Activated CD8-positive, alpha-beta memory T cell treated with anti-CD3 and anti-CD28 coated beads, Interleukin-2, amount 50 U/mL, for 48 hours (primary cell): ENCODE data around the gene GLIS1.
"Not testable (repeated sequence)": the region's sequence is repeated elsewhere in the genome, so short reads cannot be mapped to it uniquely, and the experiment has no call there.

Experiments used
- DNase-seq: peaks from one replicate; pipeline ENCODE4 v3.0.0-alpha.2; 2020

The GLIS1 gene

DNA sequence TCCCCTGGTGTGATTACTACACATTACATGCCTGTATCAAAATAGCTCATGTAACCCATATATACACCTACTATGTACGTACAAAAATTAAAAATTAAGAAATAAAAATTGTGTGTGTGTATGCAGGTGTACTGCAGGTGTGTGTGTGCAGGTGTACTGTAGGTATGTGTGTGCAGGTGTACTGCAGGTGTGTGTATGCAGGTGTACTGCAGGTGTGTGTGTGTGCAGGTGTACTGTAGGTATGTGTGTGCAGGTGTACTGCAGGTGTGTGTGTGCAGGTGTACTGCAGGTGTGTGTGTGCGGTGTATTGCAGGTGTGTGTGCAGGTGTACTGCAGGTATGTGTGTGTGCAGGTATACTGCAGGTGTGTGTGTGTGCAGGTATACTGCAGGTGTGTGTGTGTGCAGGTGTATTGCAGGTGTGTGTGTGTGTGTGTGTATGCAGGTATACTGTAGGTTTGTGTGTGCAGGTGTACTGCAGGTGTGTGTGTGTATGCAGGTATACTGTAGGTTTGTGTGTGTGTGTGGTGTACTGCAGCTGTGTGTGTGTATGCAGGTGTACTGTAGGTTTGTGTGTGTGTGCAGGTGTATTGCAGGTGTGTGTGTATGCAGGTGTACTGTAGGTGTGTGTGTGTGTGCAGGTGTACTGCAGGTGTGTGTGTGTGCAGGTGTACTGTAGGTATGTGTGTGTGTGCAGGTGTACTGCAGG, 183.2 kb downstream of the GLIS1 start:
- not testable (repeated sequence) for DNase-seq

- no peak for DNase-seq
Observed at GRCh38 chr1:53554592-53555305, 184.2 kb downstream of the GLIS1 start.

- no peak for DNase-seq
Observed at GRCh38 chr1:53553734-53554509, 185.0 kb downstream of the GLIS1 start.

DNA sequence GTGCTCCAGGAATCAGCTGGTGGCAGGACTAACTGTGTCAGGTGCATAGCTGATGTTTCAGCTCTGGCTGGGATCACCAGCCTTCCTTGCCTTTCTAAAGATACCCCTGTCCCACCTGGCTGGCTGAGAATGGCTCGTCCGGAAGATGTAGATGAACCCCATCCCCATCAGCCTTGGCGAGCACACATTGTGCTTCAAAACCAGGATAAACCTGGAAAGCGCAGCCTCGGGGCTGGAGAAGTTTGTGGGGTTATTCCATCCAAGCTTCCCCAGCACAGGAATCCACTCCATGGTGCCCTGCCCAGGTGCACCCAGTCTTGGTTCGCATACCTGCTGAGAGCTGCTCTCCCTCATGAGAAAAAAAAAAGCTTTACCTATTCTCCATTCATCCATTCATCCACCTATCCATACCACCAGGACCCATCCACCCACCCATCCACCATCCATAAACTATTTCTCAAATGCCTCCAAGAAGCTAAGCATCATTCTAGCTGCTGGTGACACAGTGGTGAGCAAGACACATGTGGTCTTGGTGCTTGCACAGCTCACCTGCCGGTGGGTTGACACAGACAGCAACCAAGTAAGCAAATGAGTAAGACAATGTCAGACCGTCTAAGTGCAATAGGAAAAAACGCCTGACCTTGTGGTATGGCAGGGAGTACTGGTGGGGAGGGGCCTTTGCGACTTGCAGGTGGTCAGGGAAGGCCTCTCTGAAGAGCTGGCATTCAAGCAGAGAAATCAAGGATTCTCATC, 185.8 kb downstream of the GLIS1 start:
- DNase-seq = no peak

DNA sequence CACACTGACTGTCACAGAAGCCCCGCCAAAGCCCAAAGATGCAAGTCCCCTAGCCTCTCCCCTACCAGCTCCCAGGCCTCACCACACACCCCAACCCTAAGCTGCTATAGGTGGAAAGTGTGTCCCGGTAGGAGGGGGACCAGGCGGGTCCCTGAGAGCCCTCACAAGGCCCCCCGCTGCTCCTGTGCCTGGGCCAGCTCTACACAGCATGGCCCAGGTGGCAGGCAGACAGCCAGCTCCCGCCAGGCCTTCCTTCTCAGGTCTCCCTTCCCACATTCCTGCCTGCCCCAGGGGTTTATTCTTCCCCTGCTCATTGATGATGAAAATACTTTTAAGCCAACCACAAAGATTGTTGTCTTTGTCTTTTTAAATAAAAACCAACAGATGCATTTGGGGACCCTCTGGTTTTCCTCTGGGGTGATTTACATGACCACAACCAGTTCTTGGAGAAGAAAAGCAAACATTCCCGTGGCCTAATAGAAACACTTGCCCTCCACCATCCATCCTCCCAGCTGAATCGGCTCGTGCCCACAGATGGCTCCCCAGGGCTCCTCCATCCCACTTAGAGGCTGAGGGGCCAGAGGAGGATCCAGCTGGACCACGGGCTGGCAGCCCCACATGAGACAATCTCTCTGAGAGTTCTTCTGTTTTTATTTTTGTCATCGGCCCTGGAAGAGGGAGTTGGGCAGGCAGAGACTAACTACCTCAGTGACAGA, 186.7 kb downstream of the GLIS1 start:
- no peak for DNase-seq

DNA sequence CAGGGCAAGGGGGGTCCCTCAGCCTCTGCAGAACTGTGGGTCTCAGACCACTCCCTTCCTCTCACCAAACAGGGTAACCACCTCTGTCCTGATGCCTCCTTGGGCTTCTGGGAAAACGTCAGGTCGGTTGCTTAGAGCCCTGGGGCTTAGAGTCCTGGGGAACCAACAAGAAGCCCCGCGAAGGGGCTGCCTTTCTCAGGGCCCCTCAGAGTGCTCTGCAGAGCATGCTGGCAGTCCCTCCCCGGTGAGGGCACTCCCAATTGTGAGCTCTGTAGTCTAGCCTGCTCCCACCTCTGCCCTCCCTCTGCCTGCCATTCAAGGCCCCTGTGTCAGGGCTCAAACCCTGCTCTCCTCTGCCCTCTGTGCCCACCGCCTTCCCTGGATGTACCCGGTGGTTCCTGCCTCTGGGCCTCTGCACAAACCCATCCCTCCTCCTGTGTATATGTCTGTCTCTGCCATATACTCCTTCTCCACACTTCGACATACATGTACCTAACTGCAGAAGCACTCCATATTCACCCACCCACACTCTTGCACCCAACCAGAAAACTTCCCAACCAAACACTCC, 187.5 kb downstream of the GLIS1 start:
- DNase-seq = no peak

DNA sequence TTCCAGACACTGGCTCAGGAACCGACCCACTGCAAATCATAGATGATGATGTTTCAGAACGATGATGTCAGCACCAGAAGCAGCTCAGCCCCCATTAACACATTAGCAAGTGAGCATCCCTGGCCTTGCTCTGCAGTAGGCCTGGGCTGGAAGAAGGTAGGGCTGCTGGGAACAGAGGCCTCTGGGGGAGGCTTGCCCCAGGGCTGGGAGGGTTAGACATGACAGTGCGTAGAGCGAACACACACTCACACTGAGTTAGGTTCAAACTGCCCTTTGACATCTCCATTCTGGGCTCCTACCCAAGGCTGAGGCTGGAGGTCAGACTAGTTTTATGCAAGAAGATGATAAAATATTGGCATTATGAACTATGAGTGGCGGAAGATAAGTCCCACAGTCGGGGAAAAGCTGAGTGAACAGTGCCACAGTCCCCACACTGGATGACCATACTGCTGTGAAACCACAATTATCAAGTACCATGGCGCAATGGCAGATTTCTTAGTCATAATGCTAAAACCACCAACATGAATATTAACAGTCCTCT, 188.7 kb downstream of the GLIS1 start:
- no peak for DNase-seq

DNA sequence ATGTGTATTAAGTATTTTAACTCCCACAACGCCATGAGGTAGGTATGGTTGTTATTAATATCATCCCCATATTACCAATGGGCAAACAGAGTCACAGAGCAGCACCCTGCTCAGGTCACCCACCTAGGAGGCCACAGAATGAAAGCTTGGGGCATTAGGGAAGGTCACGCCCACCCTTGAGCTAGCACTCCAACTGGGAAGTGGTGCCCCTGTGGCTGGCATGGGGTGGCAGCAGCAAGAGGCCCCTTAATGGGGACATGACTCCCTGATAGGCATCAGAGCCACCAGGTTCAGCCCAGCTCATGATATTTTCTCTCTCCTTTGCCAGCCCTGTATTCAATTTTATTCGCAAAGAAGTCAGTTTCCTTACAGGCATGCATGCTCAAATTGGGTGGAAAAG, 189.2 kb downstream of the GLIS1 start:
- no peak for DNase-seq

- DNase-seq = no peak
Observed at GRCh38 chr1:53549287-53549686, 189.7 kb downstream of the GLIS1 start.

DNA sequence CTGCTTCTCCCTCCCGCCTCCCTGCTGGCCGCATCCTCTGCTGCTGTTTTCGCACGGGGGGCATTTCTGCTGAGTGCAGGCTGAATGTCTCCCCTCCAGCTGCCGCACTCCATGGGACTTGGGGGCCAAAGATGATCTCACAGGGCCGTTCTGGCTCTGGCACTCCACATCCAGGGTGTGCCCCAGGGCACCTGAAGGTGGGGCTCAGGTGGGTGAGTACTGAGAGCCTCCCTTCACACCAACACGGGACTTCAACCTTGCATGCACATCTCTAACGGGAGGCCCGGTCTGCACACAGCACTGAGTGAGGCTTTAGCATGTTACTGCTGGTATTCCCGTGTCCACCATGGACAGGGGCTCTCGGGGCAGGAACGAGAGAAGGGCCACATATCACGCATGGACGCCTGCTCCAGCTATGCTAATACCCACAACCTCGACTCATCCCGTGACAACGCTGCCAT, 190.9 kb downstream of the GLIS1 start:
- no peak for DNase-seq

DNA sequence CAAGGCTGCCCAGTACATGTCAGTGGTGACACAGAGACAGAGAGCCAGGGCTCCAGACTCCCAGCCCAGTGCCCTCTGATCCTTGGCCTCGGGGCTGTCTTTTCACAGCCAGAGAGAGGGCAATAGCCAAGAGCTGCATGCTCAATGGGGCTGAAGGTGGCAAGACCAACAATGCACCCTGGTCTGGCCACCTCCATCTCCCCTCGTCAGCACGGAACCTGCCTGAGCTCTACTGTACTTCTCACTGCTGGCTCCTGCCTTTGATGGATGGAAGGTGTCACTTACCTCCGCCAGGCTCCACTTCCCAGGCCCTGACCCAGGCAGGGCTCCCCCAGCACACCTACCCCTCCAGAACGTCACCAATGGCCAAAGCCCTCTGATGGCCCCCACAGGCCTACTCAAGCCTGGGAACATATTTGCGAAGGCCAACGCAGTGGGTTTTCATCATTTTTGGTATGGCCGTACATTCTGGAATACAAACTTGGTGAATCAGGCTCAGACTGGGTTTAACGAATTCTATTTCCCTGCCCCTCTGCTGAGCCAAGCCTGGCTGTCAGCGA, 191.7 kb downstream of the GLIS1 start:
- no peak for DNase-seq

DNA sequence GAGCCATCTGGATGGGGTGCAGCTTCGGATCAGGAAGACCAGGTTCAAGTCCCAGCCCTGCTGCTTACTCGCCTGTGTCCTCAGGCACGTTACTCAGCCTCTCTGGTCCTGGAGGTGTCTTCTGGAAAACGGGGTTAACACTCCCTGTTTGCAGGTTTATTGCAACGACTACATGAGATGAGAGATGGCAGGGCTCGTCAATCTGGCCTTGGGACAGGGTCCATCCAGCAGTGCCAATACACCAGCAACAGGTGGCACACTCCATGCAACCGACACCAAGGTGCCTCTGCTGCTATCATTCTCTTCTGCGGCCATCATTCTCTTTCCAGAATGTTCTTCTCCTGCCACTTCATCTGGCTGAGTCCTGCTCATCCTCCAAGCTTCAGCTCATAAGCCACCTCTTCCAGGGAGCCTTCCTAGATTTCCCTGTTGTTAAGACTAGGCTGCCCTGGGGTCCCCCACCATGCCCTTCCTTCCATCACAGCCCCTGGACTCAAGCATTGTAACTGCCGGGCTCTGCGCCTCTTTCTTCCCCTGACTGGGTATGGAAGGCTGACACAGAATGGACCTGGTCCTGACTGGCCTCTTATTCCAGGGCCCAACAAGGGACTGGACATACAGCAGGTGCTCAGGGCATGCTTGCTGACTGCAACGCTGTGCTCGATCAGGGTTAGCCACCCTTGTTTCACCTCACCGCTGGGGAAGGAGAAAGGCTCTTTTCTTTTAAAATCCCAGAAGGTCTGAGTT, 192.4 kb downstream of the GLIS1 start:
- no peak for DNase-seq

DNA sequence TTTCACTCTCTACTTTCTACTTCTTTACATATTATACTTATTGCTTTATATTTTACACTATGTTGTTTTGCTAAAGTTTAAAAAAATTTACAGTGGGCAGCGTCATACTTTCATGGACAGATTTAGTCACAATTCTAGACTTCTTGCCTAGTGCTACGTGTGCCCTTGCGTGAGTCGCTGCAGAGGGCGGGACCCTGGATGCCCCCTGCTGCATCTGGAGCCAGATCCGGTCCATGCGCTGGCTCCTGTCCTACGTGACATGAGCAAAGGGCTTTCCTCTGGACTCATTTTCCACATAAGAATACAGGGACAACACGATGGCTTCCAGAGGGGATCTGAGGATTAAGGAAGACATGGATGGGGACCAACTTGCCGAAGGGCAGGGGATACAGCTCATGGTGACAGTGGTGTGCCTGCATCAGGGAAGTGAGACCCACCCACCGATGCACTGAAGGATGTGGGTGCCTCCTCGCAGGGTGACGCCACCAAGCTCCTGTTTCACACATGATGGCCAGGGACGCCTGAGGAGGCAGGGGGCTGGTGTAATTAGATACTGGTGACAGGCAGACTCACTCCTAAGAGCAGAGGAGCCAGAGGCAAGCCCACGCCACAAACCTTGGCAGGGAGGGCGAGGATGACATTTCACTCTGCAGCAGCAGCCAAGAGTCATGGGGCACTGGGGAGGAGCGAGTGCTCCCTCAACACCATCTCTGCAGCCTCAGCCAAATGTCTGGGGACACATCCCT, 193.1 kb downstream of the GLIS1 start:
- DNase-seq = no peak

- no peak for DNase-seq
Observed at GRCh38 chr1:53544728-53545515, 194.0 kb downstream of the GLIS1 start.

DNA sequence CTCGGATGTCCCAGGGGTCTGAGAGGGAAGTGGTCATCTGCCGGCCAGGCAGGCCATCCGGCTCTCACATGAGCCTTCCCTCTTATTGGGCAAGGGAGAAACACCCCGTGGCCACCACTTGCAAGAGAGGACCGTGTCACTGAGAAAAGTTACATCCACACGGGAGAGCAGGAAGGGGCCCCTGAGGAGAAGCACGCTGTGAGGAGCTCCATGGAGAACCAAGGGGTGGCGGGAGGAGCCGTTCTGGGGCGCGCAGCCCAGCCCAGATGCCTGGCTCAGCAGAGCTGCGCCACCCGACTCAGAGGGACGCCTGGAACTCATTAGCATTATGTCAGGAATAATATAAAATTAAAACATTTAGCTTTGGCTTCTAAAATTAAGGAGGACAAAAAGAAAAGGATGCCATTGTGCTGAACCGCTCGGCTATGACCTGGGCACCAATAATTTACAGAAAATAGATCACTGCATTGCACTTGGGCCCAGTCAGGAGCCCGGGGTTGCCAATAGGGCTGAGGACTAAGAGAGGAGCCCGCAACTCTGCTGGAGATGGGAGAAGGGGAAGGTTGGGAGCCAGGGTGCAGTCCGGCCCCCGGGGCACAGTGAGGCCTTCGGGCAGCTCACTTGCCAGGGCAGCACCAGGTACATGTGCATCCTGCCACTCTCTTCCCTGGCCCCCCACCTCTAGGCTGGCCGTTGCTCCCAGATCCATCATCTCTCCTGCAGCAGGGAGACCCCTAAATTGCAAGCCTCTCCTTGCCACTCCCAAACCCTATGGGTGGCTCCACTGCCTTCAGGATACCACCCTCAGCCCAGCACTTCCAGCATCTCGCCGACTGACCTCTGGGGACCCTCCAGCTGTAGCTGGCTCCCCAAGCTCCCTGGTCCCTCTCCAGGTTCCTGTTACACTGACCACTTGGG, 194.9 kb downstream of the GLIS1 start:
- no peak for DNase-seq

- no peak for DNase-seq
Observed at GRCh38 chr1:53543130-53543777, 195.7 kb downstream of the GLIS1 start.

GRCh38 chr1:53542551-53542950, 196.4 kb downstream of the GLIS1 start:
- DNase-seq = no peak
